SU-DHL-6 (cell line): ENCODE measurements around the gene SDF2L1.

ENCODE experiments used
- EZH2phosphoT487 ChIP-seq: fragments of 200-600 bp; sonication (generic), shearing (Covaris generic); conservative IDR thresholded peaks from 2 replicates; pipeline ENCODE4 v1.6.1; 2018; ENCODE audit warnings: mild to moderate bottlenecking, antibody characterized with exemption, low read length, moderate library complexity, mixed read lengths
- TF ChIP-seq, protein P1 (sequence below): fragments of 200-600 bp; sonication (generic); IDR thresholded peaks from one replicate; pipeline ENCODE4 v1.5.1; 2017; ENCODE audit warnings: antibody characterized with exemption, mild to moderate bottlenecking, low read length, moderate library complexity; ENCODE audit not compliant: insufficient read depth, poor library complexity, severe bottlenecking

DNA sequence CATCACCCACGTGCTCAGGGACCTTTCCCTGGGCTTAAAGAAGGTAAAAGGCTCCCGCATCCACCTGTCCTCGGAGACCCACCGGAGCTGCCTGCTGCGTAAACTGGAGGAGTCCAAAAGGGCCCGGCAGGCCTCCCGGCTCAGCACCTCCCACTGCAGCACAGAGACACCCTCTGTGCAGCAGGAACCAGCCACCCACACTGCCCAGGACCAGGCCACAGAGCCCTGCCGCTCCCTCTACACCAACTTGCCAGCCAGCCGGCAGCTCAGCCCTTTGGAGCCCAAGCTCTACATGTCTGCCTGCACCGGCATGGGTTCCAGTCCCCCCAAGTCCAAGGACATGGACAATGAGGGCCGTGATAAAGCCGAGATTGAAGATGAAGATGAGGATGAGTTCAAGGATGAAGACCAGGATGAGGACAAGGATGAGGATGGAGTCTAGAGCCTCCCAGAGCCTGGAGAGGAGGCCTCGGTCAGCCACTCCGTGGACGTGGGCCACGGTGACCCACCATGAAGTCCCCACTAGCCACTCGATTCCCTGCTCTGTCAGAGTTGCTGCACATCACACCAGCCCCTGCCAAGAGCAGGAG lies 5.4 kb upstream of the SDF2L1 start:
- TF ChIP-seq, protein P1, sequence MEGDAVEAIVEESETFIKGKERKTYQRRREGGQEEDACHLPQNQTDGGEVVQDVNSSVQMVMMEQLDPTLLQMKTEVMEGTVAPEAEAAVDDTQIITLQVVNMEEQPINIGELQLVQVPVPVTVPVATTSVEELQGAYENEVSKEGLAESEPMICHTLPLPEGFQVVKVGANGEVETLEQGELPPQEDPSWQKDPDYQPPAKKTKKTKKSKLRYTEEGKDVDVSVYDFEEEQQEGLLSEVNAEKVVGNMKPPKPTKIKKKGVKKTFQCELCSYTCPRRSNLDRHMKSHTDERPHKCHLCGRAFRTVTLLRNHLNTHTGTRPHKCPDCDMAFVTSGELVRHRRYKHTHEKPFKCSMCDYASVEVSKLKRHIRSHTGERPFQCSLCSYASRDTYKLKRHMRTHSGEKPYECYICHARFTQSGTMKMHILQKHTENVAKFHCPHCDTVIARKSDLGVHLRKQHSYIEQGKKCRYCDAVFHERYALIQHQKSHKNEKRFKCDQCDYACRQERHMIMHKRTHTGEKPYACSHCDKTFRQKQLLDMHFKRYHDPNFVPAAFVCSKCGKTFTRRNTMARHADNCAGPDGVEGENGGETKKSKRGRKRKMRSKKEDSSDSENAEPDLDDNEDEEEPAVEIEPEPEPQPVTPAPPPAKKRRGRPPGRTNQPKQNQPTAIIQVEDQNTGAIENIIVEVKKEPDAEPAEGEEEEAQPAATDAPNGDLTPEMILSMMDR = no peak
- no peak for TF ChIP-seq EZH2phosphoT487
